ENCODE measurements around the gene RYR2. TPM values are rescaled to one million over a fixed set of nuclear protein-coding genes. Genes with fewer than 3 reads are reported as not detected.

The RYR2 gene
- total and polyA plus RNA-seq, 3 donors from 2014 or later = 5.4 to 9.5 (median 9.1) TPM

GRCh38 chr1:237239248-237239647 is 197.3 kb downstream of the RYR2 start:
- no peak for TF ChIP-seq POLR2A (IDR thresholded peaks at IDR 0.05)
- no peak for TF ChIP-seq CTCF (IDR thresholded peaks at IDR 0.05)
- no peaks in the 10 kb centered on the region for H3K36me3 ChIP-seq (ENCODE audit: low read depth, missing control alignments)
- DNase-seq = no peak
- no peaks in the 10 kb centered on the region for H3K4me1 ChIP-seq
- H3K27me3 ChIP-seq = no peaks in the 10 kb centered on the region
- intact Hi-C loops (cut with DNase I; ENCODE audit: low total_unique reads) = no loop called here
- H3K27ac ChIP-seq = no peak overlapping the region
- no peak overlapping the region for H3K4me3 ChIP-seq
- WGBS, 2 donors = 72 to 75% methylated on average over 6 of the region's 6 CpGs
- H3K9me3 ChIP-seq = no peaks in the 10 kb centered on the region

GRCh38 chr1:237241038-237241437 is 199.1 kb downstream of the RYR2 start:
- Histone ChIP-seq H3K27ac (no peak overlapping the region), H3K4me3 (no peak overlapping the region), H3K9me3 (no peaks in the 10 kb centered on the region), H3K4me1 (no peaks in the 10 kb centered on the region), H3K27me3 (no peaks in the 10 kb centered on the region), H3K36me3 (ENCODE audit: low read depth, missing control alignments) (no peaks in the 10 kb centered on the region)
- TF ChIP-seq POLR2A (IDR thresholded peaks at IDR 0.05) (no peak), CTCF (IDR thresholded peaks at IDR 0.05) (no peak)
- WGBS, 2 donors = 60 to 69% methylated on average over 3 of the region's 3 CpGs
- no peak for DNase-seq
- intact Hi-C loops (cut with DNase I; ENCODE audit: low total_unique reads) = no loop called here

GRCh38 chr1:237244778-237245177 is 202.8 kb downstream of the RYR2 start:
- Histone ChIP-seq H3K9me3 (no peaks in the 10 kb centered on the region), H3K27ac (no peak overlapping the region), H3K4me1 (no peaks in the 10 kb centered on the region), H3K27me3 (no peaks in the 10 kb centered on the region), H3K36me3 (ENCODE audit: low read depth, missing control alignments) (no peaks in the 10 kb centered on the region), H3K4me3 (no peak overlapping the region)
- no peak for DNase-seq
- WGBS, 2 donors = 77 to 80% methylated on average over 4 of the region's 4 CpGs
- intact Hi-C loops (cut with DNase I; ENCODE audit: low total_unique reads) = no loop called here
- TF ChIP-seq CTCF (IDR thresholded peaks at IDR 0.05) = no peak
- TF ChIP-seq POLR2A (IDR thresholded peaks at IDR 0.05) = no peak

GRCh38 chr1:237247442-237247841 is 205.5 kb downstream of the RYR2 start:
- no peaks in the 10 kb centered on the region for H3K9me3 ChIP-seq
- no peak overlapping the region for H3K27ac ChIP-seq
- H3K4me3 ChIP-seq = no peak overlapping the region
- H3K27me3 ChIP-seq = no peaks in the 10 kb centered on the region
- no peaks in the 10 kb centered on the region for H3K36me3 ChIP-seq (ENCODE audit: low read depth, missing control alignments)
- no peaks in the 10 kb centered on the region for H3K4me1 ChIP-seq
- DNase-seq = no peak
- 81 to 86% methylated on average over 1 of the region's 1 CpG for WGBS, 2 donors
- intact Hi-C loops (cut with DNase I; ENCODE audit: low total_unique reads) = no loop called here
- TF ChIP-seq CTCF (IDR thresholded peaks at IDR 0.05) (no peak), POLR2A (IDR thresholded peaks at IDR 0.05) (no peak)

GRCh38 chr1:237249120-237249519 is 207.1 kb downstream of the RYR2 start:
- H3K9me3 ChIP-seq = no peaks in the 10 kb centered on the region
- intact Hi-C loops (cut with DNase I; ENCODE audit: low total_unique reads) = no loop called here
- WGBS, 2 donors = 61 to 64% methylated on average over 1 of the region's 1 CpG
- H3K36me3 ChIP-seq (ENCODE audit: low read depth, missing control alignments) = no peaks in the 10 kb centered on the region
- H3K27me3 ChIP-seq = no peaks in the 10 kb centered on the region
- TF ChIP-seq CTCF (IDR thresholded peaks at IDR 0.05) (no peak), POLR2A (IDR thresholded peaks at IDR 0.05) (no peak)
- no peak overlapping the region for H3K4me3 ChIP-seq
- DNase-seq = no peak
- no peaks in the 10 kb centered on the region for H3K4me1 ChIP-seq
- no peak overlapping the region for H3K27ac ChIP-seq
